Sigmoid colon (tissue), 7 donors: ENCODE results near the gene SLC25A27. TPM values are rescaled to one million over a fixed set of nuclear protein-coding genes. Genes with fewer than 3 reads are reported as not detected.

Experiments used
- DNase-seq: peaks from one replicate; pipeline ENCODE4 v3.0.0-alpha.2; 2019
- H3K27ac ChIP-seq, 4 donors: fragments of 200-600 bp; sonication (generic); one replicate each; pipeline ENCODE4 v1.5.1; 2016 to 2019; ENCODE audit warnings: mild to moderate bottlenecking in 1 of 4
- H3K27me3 ChIP-seq, 3 donors: fragments of 200-600 bp; sonication (generic); one replicate each; pipeline ENCODE4 v1.5.1; 2019; ENCODE audit warnings: mild to moderate bottlenecking in 1 of 3
- H3K36me3 ChIP-seq, 4 donors: fragments of 200-600 bp; sonication (generic); one replicate each; pipeline ENCODE4 v1.5.1; 2016 to 2019
- H3K4me1 ChIP-seq, 4 donors: fragments of 200-600 bp; sonication (generic); one replicate each; pipeline ENCODE4 v1.5.1; 2017 to 2019
- H3K4me3 ChIP-seq, 4 donors: fragments of 200-600 bp; sonication (generic); one replicate each; pipeline ENCODE4 v1.5.1; 2017 to 2019; ENCODE audit warnings: mild to moderate bottlenecking in 2 of 4, moderate library complexity in 1 of 4
- H3K9me3 ChIP-seq, 4 donors: fragments of 200-600 bp in 3 of 4; sonication (generic) in 3 of 4; one replicate each; pipeline versions ENCODE4 v1.5.1 to v1.6.1; 2013 to 2019
- EP300 ChIP-seq, 4 donors: sonication (generic); formaldehyde crosslinking; IDR thresholded peaks; one replicate each; pipeline ENCODE4 v1.6.1; 2017; ENCODE audit warnings: antibody characterized with exemption in 4 of 4
- POLR2A ChIP-seq, 2 donors: fragments of 450-650 bp; IDR thresholded peaks; one replicate each; pipeline ENCODE4 v1.6.1; 2016; ENCODE audit warnings: antibody characterized with exemption in 2 of 2, mild to moderate bottlenecking in 2 of 2, moderate library complexity in 2 of 2
- POLR2AphosphoS5 ChIP-seq, 4 donors: sonication (generic); formaldehyde crosslinking; IDR thresholded peaks; one replicate each; pipeline ENCODE4 v1.6.1; 2017; ENCODE audit warnings: antibody characterized with exemption in 4 of 4
- WGBS, 2 donors: extraction: QIAGEN DNeasy Blood & Tissue Kit; methylation state at CpG; one replicate each; pipeline ENCODE4 v1.1.7; 2013; 5-methylcytosine and 5-hydroxymethylcytosine counted together
- intact Hi-C: fragments of 100-400 bp; cut with DNase I; formaldehyde crosslinking; loops from one replicate; pipeline ENCODE4 v1.15.1; 2023
- polyA plus RNA-seq, 3 donors: library from polyadenylated mRNA; stranded (reverse); fragments of 200-250 nt; gene quantifications; one replicate each; pipeline ENCODE4 v1.2.3, GENCODE V29; 2013
- total RNA-seq, 4 donors: library from RNA; depleted of rRNA; stranded (reverse); fragments of >200 nt; gene quantifications; one replicate each; pipeline ENCODE4 v1.1.0, GENCODE V29; 2016
- TF ChIP-seq, protein P1 (sequence below), 4 experiments: fragments of 450-650 bp in 3 of 4; fragments of 200-600 bp in 1 of 4; IDR thresholded peaks; one replicate each; pipeline ENCODE4 v1.5.1; 2016 to 2019; ENCODE audit warnings: antibody characterized with exemption in 4 of 4, mild to moderate bottlenecking in 3 of 4, moderate library complexity in 2 of 4
- donor health status: healthy with polysubstance abuse.
- donor health status: Bipolar disorder and iron deficiency.
- donor health status: healthy.

SLC25A27 gene
- total and polyA plus RNA-seq, 7 donors: 4.2 to 54.6 (median 30.8) TPM; not detected in 1

DNA sequence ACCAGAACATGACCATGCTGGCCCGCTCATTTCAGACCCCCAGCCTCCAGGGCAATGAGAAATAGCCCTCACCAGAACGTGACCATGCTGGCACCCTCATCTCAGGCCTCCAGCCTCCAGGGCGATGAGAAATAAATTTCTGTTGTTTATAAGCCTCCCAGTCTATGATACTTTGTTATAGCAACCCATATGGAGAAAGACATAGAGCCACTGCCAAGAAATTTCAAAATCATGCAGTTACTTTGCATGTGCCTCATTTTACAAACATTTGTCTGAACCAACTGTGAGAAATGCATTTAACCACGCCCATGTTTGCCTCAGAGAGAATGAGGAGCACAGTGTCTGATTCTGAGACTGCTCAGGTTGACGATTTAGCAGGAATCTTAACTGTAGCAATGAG, 15.6 kb upstream of the SLC25A27 start:
- DNase-seq: no peak
- peak overlapping the region in 1 of 4 donors; percentile 57 for H3K27ac ChIP-seq
- H3K4me1 ChIP-seq: no peaks in the 10 kb centered on the region
- TF ChIP-seq, protein P1, sequence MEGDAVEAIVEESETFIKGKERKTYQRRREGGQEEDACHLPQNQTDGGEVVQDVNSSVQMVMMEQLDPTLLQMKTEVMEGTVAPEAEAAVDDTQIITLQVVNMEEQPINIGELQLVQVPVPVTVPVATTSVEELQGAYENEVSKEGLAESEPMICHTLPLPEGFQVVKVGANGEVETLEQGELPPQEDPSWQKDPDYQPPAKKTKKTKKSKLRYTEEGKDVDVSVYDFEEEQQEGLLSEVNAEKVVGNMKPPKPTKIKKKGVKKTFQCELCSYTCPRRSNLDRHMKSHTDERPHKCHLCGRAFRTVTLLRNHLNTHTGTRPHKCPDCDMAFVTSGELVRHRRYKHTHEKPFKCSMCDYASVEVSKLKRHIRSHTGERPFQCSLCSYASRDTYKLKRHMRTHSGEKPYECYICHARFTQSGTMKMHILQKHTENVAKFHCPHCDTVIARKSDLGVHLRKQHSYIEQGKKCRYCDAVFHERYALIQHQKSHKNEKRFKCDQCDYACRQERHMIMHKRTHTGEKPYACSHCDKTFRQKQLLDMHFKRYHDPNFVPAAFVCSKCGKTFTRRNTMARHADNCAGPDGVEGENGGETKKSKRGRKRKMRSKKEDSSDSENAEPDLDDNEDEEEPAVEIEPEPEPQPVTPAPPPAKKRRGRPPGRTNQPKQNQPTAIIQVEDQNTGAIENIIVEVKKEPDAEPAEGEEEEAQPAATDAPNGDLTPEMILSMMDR (IDR thresholded peaks at IDR 0.05): no peak
- no peak for TF ChIP-seq POLR2A (IDR thresholded peaks at IDR 0.05)
- no peak for TF ChIP-seq EP300 (IDR thresholded peaks at IDR 0.05)
- no peak for TF ChIP-seq POLR2AphosphoS5 (IDR thresholded peaks at IDR 0.05)
- intact Hi-C loops: no loop called here
- H3K27me3 ChIP-seq: no peaks in the 10 kb centered on the region
- WGBS, 2 donors: 67 to 71% methylated on average over 5 of the region's 5 CpGs
- no peaks in the 10 kb centered on the region for H3K36me3 ChIP-seq
- no peak overlapping the region for H3K4me3 ChIP-seq
- no peaks in the 10 kb centered on the region for H3K9me3 ChIP-seq

DNA sequence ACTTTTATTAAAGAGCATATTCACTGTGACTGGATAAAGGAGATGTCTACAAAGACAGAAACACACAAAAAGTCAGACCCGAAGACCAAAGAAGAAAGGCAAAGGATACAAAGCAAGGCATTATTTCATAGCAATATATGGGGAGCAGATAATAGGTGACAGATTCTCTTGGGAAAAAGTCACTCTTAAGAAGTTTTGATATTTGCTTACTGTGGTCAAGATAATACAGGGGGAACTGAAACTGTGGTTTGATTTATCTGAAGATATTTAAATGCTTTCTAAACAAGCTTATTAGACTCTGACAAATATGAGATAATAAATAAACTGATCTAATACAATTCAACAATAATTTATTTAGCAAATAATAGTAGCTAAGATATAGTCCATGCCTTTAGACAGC, 14.8 kb upstream of the SLC25A27 start:
- Histone ChIP-seq H3K9me3 (no peaks in the 10 kb centered on the region), H3K27ac (no peak overlapping the region), H3K4me1 (no peaks in the 10 kb centered on the region), H3K36me3 (no peaks in the 10 kb centered on the region), H3K27me3 (no peaks in the 10 kb centered on the region), H3K4me3 (no peak overlapping the region)
- TF ChIP-seq EP300 (IDR thresholded peaks at IDR 0.05) (no peak), POLR2A (IDR thresholded peaks at IDR 0.05) (no peak), POLR2AphosphoS5 (IDR thresholded peaks at IDR 0.05) (no peak)
- TF ChIP-seq, protein P1 (IDR thresholded peaks at IDR 0.05): no peak
- DNase-seq: no peak
- intact Hi-C loops: no loop called here
- WGBS, 2 donors: 75 to 96% methylated on average over 1 of the region's 1 CpG

DNA sequence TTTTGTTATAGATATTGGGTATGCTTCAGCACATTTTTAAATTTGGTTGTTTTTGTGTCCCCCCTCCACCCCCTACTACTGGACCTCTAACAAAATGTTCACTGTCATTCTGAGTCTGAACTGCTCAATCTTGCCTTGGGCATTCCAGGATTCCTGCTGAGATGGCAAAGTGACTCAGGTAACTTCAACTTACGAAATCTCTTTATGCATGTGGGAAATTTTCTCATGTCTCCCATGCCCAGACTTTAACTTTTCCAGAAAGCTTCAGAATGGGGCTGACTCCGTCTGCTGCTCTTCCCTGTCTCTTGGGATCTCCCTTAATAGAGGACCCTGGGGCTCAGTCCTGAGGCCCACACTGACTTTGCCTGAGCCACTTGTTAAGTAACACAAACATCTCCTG, 14.1 kb upstream of the SLC25A27 start:
- TF ChIP-seq POLR2A (IDR thresholded peaks at IDR 0.05): no peak
- no peak for TF ChIP-seq EP300 (IDR thresholded peaks at IDR 0.05)
- TF ChIP-seq, protein P1 (IDR thresholded peaks at IDR 0.05): no peak
- TF ChIP-seq POLR2AphosphoS5 (IDR thresholded peaks at IDR 0.05): no peak
- no peaks in the 10 kb centered on the region for H3K4me1 ChIP-seq
- DNase-seq: no peak
- no peaks in the 10 kb centered on the region for H3K27me3 ChIP-seq
- 87 to 90% methylated on average over 2 of the region's 2 CpGs for WGBS, 2 donors
- no peak overlapping the region for H3K4me3 ChIP-seq
- intact Hi-C loops: no loop called here
- H3K36me3 ChIP-seq: no peaks in the 10 kb centered on the region
- H3K9me3 ChIP-seq: no peaks in the 10 kb centered on the region
- no peak overlapping the region for H3K27ac ChIP-seq

DNA sequence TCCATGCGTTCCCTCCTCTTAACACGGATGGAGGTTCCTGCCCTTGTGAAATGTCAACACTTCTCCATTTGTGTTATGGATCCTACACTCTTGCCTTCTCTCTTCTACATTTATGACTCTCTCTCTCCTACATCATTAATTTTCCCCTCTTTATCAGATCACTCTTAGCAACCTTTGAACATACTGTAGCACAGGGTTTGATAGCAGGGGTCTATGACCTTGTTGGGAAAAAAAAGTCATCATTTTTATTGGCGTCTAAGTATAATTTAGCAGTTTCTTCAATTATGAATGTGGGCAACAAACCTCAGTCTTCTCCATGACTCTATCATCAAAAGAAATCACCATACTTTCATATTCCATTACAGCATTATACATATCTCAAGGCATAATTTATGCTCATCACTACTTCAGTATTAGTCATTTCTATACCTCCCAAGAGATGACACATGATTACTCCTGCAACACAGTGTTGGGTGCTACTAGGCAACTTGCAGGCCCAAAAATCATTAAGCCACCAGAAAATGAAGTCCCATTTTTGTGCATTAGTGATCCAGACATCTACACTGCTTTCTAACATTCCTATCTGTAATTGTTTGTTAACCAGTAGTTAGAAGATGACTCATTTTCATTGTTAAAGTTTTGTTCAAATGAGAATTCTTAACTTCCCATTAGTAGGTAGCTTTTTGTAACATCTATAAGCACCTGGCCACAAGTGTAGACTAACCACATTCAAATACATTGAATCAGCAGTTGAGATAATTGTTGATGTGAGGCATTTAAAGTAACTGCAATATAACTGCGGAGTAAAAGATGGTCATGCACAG, 9.6 kb upstream of the SLC25A27 start:
- Histone ChIP-seq H3K9me3 (no peaks in the 10 kb centered on the region), H3K4me1 (no peaks in the 10 kb centered on the region), H3K4me3 (no peak overlapping the region), H3K36me3 (no peaks in the 10 kb centered on the region), H3K27ac (no peak overlapping the region), H3K27me3 (no peaks in the 10 kb centered on the region)
- WGBS, 2 donors: 89 to 92% methylated on average over 4 of the region's 4 CpGs
- DNase-seq: no peak
- TF ChIP-seq POLR2AphosphoS5 (IDR thresholded peaks at IDR 0.05) (no peak), POLR2A (IDR thresholded peaks at IDR 0.05) (no peak), EP300 (IDR thresholded peaks at IDR 0.05) (no peak)
- TF ChIP-seq, protein P1 (IDR thresholded peaks at IDR 0.05): no peak
- intact Hi-C loops: no loop called here
